NCI-H1694 (cell line): ENCODE results near the gene MACROD2.

Experiments
- DNase-seq: peaks from one replicate; lab custom pipeline; 2025; lab: John Stamatoyannopoulos, UW

The MACROD2 gene

DNA sequence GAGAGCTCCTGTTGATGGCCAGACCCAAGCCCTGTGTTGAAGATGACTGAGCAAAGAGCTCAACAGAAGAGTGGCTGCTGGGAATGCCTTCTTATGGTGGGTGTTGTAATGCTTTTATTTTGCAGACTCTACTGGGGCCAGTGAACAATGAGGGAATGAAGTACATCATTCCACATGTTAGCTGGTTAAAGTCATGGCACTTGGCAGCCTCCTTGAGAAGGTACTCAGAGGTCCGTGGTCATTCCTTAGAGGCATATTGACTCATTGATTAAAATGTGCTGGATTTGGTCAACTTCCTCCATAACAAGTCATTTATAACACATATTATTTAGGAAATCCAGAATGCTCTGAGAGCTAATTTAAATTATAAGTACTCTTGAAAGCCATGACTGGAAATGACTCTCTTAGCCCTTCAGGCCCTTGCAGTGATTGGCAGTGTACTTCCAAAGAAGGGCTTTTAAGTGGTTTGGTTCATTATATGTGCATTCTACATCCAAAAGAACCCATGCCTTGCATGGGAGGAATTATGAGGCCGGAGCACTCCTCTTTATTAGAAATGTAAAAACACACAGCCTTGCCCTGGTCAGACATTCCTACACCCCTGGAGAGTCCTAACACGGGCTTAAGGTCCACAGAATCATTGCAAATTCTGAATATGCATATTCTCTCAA is 1601.0 kb downstream of the MACROD2 start:
- DNase-seq, result no peak

DNA sequence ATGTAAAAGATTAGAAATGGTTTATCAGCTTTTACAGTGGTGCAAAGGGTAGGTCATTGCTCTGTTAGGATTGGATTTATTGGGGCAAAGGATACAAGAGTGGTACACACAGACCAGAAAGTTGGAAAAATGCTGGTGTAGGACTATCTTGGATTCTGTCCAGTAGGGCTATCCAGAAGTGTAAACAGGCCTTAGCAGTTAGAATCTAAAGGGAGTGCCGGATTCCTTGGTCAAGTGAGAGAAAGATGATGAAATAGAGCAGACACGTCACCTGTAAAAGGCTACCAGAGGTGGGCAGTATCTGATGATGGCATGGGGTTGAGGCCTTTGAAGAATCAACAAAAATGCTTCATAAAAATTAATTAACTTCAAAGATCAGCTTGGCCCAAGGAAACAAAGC is 1602.0 kb downstream of the MACROD2 start:
- no peak for DNase-seq

DNA sequence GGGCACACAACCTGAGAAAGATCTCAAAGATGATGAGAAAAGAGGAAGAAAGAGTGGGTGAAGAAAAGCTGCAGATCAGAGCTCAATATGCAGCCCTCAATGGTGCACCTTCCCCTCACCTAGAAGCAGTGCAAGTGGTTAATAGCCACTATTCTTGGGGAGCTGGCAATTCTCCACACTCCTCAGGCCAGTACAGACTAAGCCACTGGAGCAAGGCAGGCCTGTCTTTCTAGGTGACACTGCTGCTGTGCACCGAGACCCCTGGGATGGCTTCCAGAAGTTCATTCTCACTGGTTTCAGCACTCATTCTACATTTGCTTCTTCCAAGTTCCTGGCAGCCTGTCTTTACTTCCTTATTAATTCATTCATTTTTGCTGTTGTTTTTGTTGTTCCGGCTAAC is 1604.6 kb downstream of the MACROD2 start:
- no peak for DNase-seq

DNA sequence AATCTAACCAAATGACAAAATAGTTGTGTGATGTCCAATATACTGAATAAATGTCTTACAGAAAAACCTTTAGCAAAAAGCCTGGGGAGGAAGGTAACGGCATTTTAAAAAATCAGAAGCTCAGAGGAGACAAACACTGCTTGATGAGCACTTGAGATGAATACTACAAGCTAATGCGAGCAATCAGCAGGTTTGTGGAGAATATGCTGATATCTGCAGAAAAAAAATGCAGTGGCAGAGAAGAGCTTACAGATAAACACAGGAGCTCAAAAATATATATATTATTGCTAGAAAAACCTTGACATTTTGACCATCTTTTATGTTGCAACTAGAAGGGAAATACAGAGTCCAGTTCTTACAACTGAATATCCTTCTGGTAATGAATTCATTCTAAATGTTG is 1605.2 kb downstream of the MACROD2 start:
- no peak for DNase-seq

GRCh38 chr20:15603506-15603905 is 1608.2 kb downstream of the MACROD2 start:
- no peak for DNase-seq

- no peak for DNase-seq
These were observed 1608.9 kb downstream of the MACROD2 start for GRCh38 chr20:15603978-15604805.

DNA sequence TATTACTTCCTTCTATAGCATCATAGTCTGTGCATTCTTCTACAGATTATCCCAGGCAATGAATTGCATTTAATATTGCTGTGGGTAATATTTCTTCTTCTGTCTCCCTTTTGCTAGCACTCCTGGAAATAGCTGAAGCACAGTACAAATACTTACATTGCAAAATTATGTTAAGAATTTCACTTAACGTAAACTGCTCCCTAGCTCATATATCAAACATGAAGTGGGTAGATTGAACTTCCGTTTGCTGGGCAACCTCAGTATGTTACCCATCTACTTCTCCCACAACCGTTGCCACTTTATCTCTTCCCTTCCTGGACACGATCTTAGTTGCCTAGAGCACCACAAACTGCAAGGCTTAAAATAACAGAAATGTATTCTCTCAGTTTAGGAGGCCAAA is 1614.6 kb downstream of the MACROD2 start:
- DNase-seq, result no peak

DNA sequence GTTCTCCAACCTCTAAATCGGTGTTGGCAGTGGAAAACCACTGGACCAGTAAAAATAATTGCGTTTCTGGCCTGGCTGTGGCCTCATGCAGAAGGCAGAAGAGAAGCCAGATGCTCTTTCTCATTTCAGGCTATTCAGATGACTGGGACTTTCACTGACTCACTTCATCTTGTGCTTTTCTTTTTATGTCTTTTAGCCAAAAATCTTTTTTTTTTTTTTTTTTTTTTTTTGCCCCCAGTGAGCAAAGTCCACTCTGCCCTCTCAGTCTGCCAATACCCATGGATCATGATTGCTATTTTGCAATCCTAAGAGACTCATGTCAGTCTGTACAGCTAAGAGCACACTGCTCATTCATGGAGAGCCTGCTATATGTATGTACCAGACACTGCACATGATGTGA is 1615.5 kb downstream of the MACROD2 start:
- no peak for DNase-seq

DNA sequence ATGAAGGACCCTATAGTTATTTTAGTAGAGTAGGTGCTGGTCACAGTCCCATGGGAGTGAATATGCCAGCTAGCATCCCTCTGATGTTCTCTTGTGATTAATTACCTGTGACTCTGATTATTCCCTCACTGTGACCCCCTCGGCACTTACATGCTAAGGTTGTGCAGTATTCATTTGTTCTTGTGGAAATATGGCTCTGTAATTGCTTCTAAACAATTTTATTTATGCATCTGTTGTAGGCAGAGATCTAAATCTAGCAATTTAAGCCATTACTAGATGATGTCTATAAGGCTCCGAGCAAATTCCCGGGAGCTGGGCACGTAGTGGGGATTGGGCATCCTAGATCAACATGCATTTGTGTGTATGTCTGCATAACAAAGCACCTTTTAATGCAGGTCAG is 1616.2 kb downstream of the MACROD2 start:
- DNase-seq, result no peak

DNA sequence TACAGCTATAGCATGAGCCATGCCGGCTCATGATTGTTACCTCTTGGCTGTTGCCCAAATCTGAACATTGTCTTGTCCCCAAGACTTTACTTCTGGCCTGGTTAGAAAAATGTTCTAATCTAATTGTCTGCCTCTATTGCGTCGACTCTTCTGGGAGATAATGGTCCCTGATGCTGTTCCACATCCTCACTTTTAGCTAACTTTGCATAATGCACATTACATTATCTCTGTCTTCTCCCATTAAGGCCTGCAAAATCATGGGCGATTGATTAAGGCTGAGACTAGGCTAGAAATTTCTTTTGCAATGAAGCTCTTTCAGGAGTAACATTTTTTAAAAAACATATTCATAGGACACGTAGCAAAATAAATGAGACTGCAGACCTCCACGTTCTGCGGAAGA is 1616.9 kb downstream of the MACROD2 start:
- no peak for DNase-seq

DNA sequence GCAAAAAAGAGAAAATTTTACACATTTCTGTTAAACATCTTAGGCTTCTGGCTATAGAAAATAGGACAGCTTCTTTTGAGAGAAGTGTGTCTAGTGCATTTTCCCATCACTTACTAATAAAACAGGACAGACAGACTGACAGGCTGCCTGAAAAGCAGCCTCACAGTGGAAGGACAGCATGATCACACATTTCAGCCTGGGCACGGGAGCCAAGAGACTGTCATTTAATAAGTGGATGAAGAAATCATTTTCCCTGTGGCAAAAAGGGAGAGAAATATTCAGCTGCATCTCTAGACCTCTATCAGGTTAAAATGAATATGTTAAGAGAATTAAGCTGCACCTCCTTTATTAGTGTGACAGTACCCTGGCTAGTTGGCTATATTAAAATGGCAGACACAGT is 1617.5 kb downstream of the MACROD2 start:
- DNase-seq, result no peak

DNA sequence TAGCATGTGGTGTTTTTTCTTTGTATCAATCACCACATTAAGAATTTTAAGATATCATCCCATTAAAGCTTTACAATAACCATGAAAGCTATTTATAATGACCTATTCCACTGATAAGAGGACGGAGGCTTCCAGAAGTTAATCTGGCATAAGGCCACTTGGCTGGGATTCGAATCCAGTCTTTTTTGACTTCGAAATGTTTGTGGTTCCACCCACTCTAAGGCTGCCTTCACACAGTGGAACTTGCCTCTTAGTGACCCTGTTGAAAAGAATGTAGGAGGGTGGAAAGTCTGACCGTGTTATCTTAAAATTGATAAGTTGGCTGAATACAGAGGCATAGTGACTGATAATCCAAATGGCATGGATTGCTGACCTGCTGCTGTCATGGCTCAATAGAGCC is 1618.2 kb downstream of the MACROD2 start:
- DNase-seq, result no peak

DNA sequence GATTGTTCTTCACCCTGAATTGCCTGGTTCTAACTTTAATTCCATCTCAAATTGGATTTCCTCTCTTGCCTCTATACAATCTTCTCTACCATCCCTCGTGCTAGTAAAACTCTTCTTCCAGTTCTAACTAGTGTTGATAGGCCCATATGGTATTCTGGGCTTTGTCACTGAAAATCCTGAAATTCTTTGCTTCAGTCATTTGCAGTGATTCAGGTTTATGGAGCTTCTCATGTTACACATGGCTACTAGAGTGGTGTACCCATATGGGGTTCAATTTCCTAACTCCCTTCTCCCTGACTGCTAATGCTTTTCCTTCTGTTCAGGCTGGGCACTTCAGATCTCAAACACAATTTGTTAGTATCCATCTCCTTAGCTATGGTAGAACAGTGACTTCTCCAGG is 1621.3 kb downstream of the MACROD2 start:
- no peak for DNase-seq

GRCh38 chr20:15618110-15618509 is 1622.8 kb downstream of the MACROD2 start:
- no peak for DNase-seq

- no peak for DNase-seq
These were observed 1623.6 kb downstream of the MACROD2 start for GRCh38 chr20:15618912-15619311.

- DNase-seq, result no peak
These were observed 1624.0 kb downstream of the MACROD2 start for GRCh38 chr20:15619341-15619740.

DNA sequence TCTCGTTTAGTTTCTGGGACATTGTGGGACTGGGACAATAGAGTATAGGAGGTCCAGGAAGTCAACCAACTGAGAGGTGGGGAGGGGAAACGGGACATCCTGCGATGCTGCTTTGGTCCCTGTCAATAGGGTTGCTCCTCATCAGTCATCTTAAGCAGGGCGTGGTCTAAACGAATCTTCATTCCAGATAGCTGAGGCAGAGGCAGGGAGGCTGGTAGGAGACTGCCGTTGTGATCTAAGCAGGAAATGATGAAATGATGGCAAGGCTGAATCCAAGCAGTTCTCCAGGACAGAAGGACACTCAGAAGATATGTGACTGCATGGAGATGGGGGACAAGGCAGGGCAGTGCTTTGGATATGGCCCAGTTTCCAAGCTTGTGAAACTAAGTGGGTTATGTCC is 1624.5 kb downstream of the MACROD2 start:
- DNase-seq, result no peak

- no peak for DNase-seq
These were observed 1627.1 kb downstream of the MACROD2 start for GRCh38 chr20:15622368-15622767.

GRCh38 chr20:15623215-15623614 is 1627.9 kb downstream of the MACROD2 start:
- DNase-seq, result no peak

- no peak for DNase-seq
These were observed 1630.7 kb downstream of the MACROD2 start for GRCh38 chr20:15625981-15626380.

- no peak for DNase-seq
These were observed 1631.8 kb downstream of the MACROD2 start for GRCh38 chr20:15627089-15627488.

GRCh38 chr20:15627501-15627903 is 1632.2 kb downstream of the MACROD2 start:
- DNase-seq, result no peak

GRCh38 chr20:15628851-15629353 is 1633.6 kb downstream of the MACROD2 start:
- no peak for DNase-seq
